ENCODE data around the gene FOXA1.
"Not testable (repeated sequence)": the region's sequence is repeated elsewhere in the genome, so short reads cannot be mapped to it uniquely, and the experiment has no call there.

The FOXA1 gene

DNA sequence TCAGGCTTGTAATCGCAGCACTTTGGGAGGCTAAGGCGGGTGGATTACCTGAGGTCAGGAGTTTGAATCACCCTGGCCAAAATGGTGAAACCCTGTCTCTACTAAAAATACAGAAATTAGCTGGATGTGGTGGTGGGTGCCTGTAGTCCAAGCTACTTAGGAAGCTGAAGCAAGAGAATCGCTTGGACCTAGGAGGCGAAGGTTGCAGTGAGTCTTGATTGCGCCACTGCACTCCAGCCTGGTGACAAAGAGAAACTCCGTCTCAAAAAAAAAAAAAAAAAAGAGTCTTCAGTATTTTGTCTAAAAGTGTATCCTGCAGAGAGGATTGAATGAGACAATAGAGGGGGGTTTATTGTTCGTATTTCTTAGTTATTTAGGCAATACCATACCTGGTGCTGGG, 25.3 kb downstream of the FOXA1 start:
- no peak for DNase-seq (ENCODE audit: low read depth)
- H3K4me3 ChIP-seq (ENCODE audit: low read depth, low read length): no peak overlapping the region
- TF ChIP-seq, protein P1, sequence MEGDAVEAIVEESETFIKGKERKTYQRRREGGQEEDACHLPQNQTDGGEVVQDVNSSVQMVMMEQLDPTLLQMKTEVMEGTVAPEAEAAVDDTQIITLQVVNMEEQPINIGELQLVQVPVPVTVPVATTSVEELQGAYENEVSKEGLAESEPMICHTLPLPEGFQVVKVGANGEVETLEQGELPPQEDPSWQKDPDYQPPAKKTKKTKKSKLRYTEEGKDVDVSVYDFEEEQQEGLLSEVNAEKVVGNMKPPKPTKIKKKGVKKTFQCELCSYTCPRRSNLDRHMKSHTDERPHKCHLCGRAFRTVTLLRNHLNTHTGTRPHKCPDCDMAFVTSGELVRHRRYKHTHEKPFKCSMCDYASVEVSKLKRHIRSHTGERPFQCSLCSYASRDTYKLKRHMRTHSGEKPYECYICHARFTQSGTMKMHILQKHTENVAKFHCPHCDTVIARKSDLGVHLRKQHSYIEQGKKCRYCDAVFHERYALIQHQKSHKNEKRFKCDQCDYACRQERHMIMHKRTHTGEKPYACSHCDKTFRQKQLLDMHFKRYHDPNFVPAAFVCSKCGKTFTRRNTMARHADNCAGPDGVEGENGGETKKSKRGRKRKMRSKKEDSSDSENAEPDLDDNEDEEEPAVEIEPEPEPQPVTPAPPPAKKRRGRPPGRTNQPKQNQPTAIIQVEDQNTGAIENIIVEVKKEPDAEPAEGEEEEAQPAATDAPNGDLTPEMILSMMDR (conservative IDR thresholded peaks at IDR 0.05; ENCODE audit: low read depth, low read length): no peak

GRCh38 chr14:37566811-37567371, 28.2 kb downstream of the FOXA1 start:
- TF ChIP-seq, protein P1 (conservative IDR thresholded peaks at IDR 0.05; ENCODE audit: low read depth, low read length): no peak
- H3K4me3 ChIP-seq (ENCODE audit: low read depth, low read length): no peak overlapping the region
- DNase-seq (ENCODE audit: low read depth): no peak

GRCh38 chr14:37565550-37565949, 29.5 kb downstream of the FOXA1 start:
- DNase-seq (ENCODE audit: low read depth): no peak
- TF ChIP-seq, protein P1 (conservative IDR thresholded peaks at IDR 0.05; ENCODE audit: low read depth, low read length): peak; percentile 52
- H3K4me3 ChIP-seq (ENCODE audit: low read depth, low read length): no peak overlapping the region

DNA sequence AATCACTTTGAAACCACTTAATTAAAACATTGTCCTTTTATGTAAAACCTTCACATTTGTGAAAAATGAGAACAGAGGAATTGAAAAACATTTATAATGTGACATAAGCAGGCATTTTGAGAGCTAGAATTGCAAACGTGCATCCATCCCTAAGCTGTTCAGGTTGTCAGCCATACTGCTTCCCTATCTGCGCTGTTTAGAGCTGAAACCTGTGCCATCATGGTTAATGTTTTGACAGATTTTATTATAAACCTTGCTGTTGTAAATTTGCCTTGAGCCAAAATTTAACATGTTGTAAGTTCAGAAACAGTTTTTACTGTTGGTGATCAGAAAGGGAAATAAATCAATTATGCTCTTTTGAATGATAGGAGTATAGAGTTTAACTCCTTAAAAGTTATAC, 31.9 kb downstream of the FOXA1 start:
- TF ChIP-seq, protein P1 (conservative IDR thresholded peaks at IDR 0.05; ENCODE audit: low read depth, low read length): no peak
- no peak for DNase-seq (ENCODE audit: low read depth)
- no peak overlapping the region for H3K4me3 ChIP-seq (ENCODE audit: low read depth, low read length)

DNA sequence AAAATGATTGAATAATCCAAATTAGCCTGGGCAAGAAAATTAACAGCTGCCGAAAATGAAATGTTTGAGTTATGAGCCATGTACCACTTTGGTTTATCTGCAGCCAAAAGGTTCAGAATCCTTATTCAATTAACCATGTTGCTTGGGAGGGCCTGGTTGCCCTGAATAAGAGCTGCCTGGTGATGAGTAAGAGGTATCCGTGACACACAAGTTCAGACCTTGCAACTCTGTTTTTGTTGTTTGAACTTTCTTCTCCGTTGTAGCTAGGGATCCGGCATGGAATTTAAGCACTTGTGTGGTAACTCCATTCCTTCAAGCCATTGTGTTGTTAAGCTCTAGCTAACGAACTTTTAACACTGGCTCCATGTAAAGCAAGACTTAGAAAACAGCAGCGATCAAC, 35.7 kb downstream of the FOXA1 start:
- DNase-seq (ENCODE audit: low read depth): peak; percentile 57
- TF ChIP-seq, protein P1 (conservative IDR thresholded peaks at IDR 0.05; ENCODE audit: low read depth, low read length): no peak
- no peak overlapping the region for H3K4me3 ChIP-seq (ENCODE audit: low read depth, low read length)

- no peak for DNase-seq (ENCODE audit: low read depth)
- no peak overlapping the region for H3K4me3 ChIP-seq (ENCODE audit: low read depth, low read length)
- TF ChIP-seq, protein P1 (conservative IDR thresholded peaks at IDR 0.05; ENCODE audit: low read depth, low read length): no peak
Measured at GRCh38 chr14:37558740-37559139, 36.3 kb downstream of the FOXA1 start.

GRCh38 chr14:37555596-37555995, 39.5 kb downstream of the FOXA1 start:
- H3K4me3 ChIP-seq (ENCODE audit: low read depth, low read length); DNase-seq (ENCODE audit: low read depth): not testable (repeated sequence)
